GM18526 (cell line): ENCODE measurements around the gene LRCH1.
A peak's percentile ranks its signal among the peaks of the same experiment; 100 is the strongest.

ENCODE experiments used
- POLR2A ChIP-seq: IDR thresholded peaks from 3 replicates; pipeline ENCODE4 v1.6.1; 2011; ENCODE audit not compliant: insufficient read length; ENCODE audit errors: extremely low read depth

The LRCH1 gene

DNA sequence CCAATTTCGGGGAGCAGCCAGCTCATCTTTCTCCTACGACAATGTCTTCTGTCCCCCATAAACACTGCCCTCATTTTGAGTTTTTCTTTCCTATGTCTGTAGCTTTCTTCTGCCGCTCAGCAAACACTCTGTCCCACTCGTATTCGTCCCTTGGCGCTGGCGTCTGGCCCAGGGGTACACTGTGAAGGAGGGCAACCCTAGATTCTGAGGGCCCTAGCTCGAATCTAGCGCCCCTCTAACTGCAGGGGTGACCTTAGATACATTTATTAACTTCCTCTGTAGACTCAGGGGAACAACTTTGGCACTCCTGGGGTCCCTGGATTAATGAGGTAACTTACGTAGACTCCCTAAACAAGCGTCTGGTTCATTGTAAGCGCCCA, 677 bp upstream of the LRCH1 start:
- TF ChIP-seq POLR2A, result no peak

GRCh38 chr13:46553521-46553885, 533 bp downstream of the LRCH1 start:
- no peak for TF ChIP-seq POLR2A

GRCh38 chr13:46553886-46554858, 1.2 kb downstream of the LRCH1 start:
- peak; percentile 54 for TF ChIP-seq POLR2A

- TF ChIP-seq POLR2A, result no peak
Observed at GRCh38 chr13:46554951-46555350, 2.0 kb downstream of the LRCH1 start.

GRCh38 chr13:46555722-46556417, 2.9 kb downstream of the LRCH1 start:
- no peak for TF ChIP-seq POLR2A

- TF ChIP-seq POLR2A, result no peak
Observed at GRCh38 chr13:46556418-46556779, 3.4 kb downstream of the LRCH1 start.

GRCh38 chr13:46559272-46559805, 6.4 kb downstream of the LRCH1 start:
- TF ChIP-seq POLR2A, result no peak

- no peak for TF ChIP-seq POLR2A
Observed at GRCh38 chr13:46560778-46561177, 7.8 kb downstream of the LRCH1 start.

GRCh38 chr13:46561286-46561685, 8.3 kb downstream of the LRCH1 start:
- TF ChIP-seq POLR2A, result no peak

GRCh38 chr13:46561691-46562090, 8.7 kb downstream of the LRCH1 start:
- TF ChIP-seq POLR2A, result no peak

- no peak for TF ChIP-seq POLR2A
Observed at GRCh38 chr13:46562152-46562551, 9.2 kb downstream of the LRCH1 start.

DNA sequence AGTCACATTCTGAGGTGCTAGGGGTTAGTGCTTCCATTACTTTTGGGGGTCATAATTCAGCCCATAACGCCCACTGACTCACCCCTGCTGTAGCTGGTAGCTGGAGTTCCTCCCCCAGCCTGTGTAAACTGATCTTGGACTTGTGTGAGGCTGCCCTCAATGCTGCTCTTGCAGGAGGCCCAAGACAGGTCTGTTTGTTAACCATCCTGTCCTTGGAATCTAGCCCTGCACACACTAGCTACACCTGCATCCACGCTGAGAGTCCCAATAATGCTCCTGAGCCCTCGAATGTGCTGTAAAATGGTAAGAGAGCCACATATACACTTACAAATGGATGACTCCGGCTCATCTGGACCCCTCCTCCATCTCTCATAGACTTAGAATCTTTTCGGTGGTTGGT, 9.6 kb downstream of the LRCH1 start:
- TF ChIP-seq POLR2A, result no peak

DNA sequence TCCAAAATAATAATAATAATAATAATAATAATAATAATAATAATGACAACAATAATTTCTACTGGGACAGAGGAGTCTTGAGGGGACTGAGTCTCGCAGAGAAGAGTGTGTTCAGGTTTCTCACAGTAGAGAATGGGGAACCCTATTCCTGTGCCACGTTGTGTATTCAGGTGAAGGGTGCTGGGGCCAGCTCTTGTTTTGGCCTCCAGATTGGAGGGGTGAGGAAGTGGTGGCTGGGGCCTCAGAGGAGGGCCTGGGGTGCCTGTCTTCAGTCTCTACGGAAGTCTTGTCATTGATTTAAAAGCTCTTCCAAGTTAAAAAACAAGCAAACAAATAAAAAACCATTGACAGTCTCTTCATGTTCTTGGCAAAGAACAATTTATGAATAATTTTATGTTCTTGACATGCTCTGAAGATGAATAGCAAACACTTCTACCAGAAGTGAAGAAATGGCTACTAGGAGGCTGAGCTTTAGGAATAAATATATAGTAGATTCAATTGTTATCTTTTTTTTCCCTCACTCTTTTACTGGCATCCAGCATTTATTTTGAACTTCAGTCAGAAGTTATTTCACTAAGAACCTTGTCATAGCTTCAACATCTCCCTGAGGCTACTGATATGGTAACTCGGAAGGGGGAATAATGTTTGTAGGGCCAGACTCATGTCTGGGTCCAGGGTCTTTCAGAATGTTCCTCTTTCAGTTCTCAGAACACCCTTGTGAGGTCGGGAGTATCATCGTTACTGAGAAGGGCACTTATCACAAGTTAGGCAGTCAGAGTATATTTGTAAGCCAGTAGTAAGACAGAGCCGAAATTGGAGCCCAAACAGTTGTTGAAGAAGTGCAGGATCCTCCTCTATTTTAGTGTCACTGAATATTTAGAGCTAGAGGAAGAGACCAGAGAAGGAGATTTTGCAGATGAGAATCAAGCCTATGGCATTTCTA, 13.1 kb downstream of the LRCH1 start:
- TF ChIP-seq POLR2A, result no peak

DNA sequence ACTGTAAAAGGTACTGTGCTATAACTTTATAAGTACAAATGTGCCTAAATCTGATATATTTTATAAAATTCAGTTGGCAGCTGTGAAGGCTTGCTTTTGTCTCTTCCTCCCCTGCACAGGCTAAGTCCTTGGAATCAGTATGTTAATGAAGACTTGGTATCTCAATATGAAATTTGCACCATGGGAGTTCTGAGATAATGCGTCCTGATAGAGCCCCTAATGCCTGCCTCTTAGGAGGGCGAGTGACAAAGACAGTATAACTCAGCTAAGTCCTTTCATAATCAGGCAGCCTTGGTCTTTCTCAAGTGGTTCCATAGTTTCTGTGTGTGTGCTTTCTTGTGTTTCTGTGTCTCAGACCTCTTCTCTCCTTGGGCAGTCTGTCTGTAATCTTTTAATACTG, 14.7 kb downstream of the LRCH1 start:
- no peak for TF ChIP-seq POLR2A

DNA sequence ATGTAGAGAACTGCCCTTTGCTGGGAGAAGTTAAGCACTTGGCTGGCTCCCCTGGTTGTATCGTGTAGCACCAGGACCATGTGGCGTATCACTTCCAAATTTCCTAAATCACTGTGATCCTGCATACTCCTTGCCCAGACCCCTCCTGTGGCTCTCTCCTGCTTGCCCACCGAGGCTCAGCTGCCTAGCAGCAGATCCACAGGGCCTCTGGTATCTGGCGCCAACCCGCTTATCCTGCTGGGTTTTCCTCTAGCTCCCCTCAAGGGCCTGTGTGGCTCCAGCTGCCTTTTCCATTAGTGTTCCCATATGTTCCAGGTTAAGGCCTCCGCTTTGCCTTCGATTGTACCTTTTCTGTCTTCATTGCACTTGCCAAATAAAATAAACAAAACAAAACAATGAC, 16.5 kb downstream of the LRCH1 start:
- TF ChIP-seq POLR2A, result no peak
